Retina (tissue), 1 donor: ENCODE data around the gene TRAF4.
A peak's percentile ranks its signal among the peaks of the same experiment; 100 is the strongest.
"Not testable (repeated sequence)": the region's sequence is repeated elsewhere in the genome, so short reads cannot be mapped to it uniquely, and the experiment has no call there.

Experiments
- DNase-seq: peaks from one replicate; pipeline ENCODE4 v3.0.0-alpha.2; 2016

Gene TRAF4

GRCh38 chr17:28733346-28733745 is 10.5 kb upstream of the TRAF4 start:
- no peak for DNase-seq

GRCh38 chr17:28734712-28735241 is 9.0 kb upstream of the TRAF4 start:
- DNase-seq: no peak

- DNase-seq: no peak
Observed at GRCh38 chr17:28735242-28735722, 8.5 kb upstream of the TRAF4 start.

GRCh38 chr17:28735913-28736769 is 7.7 kb upstream of the TRAF4 start:
- not testable (repeated sequence) for DNase-seq

GRCh38 chr17:28737316-28737715 is 6.5 kb upstream of the TRAF4 start:
- DNase-seq: no peak

GRCh38 chr17:28737770-28738679 is 5.8 kb upstream of the TRAF4 start:
- no peak for DNase-seq

- no peak for DNase-seq
Observed at GRCh38 chr17:28738680-28739384, 5.0 kb upstream of the TRAF4 start.

- no peak for DNase-seq
Observed at GRCh38 chr17:28740406-28741357, 3.1 kb upstream of the TRAF4 start.

GRCh38 chr17:28741358-28742349 is 2.2 kb upstream of the TRAF4 start:
- no peak for DNase-seq

GRCh38 chr17:28744104-28744971 is 527 bp downstream of the TRAF4 start:
- peak; percentile 84 for DNase-seq

GRCh38 chr17:28744972-28745785 is 1.4 kb downstream of the TRAF4 start:
- peak; percentile 83 for DNase-seq

- DNase-seq: no peak
Observed at GRCh38 chr17:28745786-28746411, 2.1 kb downstream of the TRAF4 start.

GRCh38 chr17:28746611-28747050 is 2.8 kb downstream of the TRAF4 start:
- no peak for DNase-seq

GRCh38 chr17:28747051-28747691 is 3.4 kb downstream of the TRAF4 start:
- DNase-seq: no peak

- no peak for DNase-seq
Observed at GRCh38 chr17:28747801-28748750, 4.3 kb downstream of the TRAF4 start.
